Activated CD4-positive, alpha-beta memory T cell treated with anti-CD3 and anti-CD28 coated beads for 36 hours (primary cell): Measurements from ENCODE around the gene SOX15. TPM values are rescaled to one million over a fixed set of nuclear protein-coding genes. Genes with fewer than 3 reads are reported as not detected.

ENCODE experiments used
- CTCF ChIA-PET: fragments of 350-600 bp; sonication (Branson Sonifier 250); formaldehyde crosslinking; loops from one replicate; lab custom pipeline; 2021; ENCODE audit warnings: antibody characterized with exemption, inconsistent platforms; lab: Charles Lee
- POLR2A ChIA-PET: fragments of 350-600 bp; sonication (Branson Sonifier 250); formaldehyde crosslinking; loops from one replicate; lab custom pipeline; 2021; ENCODE audit warnings: antibody characterized with exemption; lab: Charles Lee
- DNase-seq: peaks from one replicate; pipeline ENCODE4 v3.0.0-alpha.2; 2020
- H3K27ac Mint-ChIP-seq: one replicate; pipeline ENCODE4 v1.8.0; 2021; ENCODE audit warnings: mixed read lengths
- H3K27me3 Mint-ChIP-seq: one replicate; pipeline ENCODE4 v1.8.0; 2021; ENCODE audit warnings: mixed read lengths
- H3K36me3 Mint-ChIP-seq: one replicate; pipeline ENCODE4 v1.8.0; 2021; ENCODE audit warnings: mixed read lengths
- H3K4me1 Mint-ChIP-seq: one replicate; pipeline ENCODE4 v1.8.0; 2021; ENCODE audit warnings: low read depth, mixed read lengths
- H3K4me3 Mint-ChIP-seq: one replicate; pipeline ENCODE4 v1.8.0; 2021; ENCODE audit warnings: mild to moderate bottlenecking, mixed read lengths
- H3K9me3 Mint-ChIP-seq: one replicate; pipeline ENCODE4 v1.8.0; 2021; ENCODE audit warnings: mixed read lengths
- intact Hi-C: fragments of 100-400 bp; cut with micrococcal nuclease; formaldehyde crosslinking; loops from one replicate; pipeline ENCODE4 v1.15.1; 2023
- total RNA-seq, 2 experiments: library from RNA; stranded (reverse); gene quantifications; one replicate each; pipeline ENCODE4 v1.2.3, GENCODE V29; 2021

Gene SOX15
- total RNA-seq, 2 experiments from 2014 or later = 0.29 TPM; not detected in 1

DNA sequence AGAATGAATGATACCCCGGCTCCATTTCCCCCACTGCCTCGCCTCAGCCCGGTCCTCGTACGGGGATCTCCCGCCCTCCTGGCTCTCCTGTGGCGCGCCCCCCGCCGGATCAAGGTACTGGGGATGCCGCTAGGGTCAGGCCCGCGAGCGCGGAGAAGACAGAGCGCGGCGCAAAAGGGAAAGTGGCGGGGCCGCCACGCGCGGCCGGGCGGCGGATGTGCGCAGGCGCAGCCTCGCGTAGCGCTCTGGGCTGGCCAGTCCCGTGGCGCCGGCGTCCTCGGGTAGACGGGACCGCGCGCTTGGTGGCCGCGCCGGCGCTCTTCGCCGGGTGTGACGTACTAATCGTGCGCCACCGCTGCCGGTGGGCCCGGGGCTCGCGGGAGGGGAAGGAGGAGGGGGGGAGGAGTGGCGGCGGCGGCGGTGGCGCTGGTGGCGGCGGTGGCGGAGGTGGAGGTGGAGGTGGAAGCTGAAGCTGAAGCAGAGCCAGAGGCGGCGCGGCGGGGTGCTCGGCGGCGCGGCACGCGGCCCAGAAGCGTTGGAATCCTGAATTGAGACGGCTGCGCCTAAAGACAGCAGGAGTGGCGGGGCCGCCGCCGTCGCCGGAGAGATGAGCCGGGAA, 28.2 kb downstream of the SOX15 start, which contains the start of gene SENP3:
Gene SENP3, plus strand, starts transcription at position 331 of the 619 bp plus-strand sequence. CDS start 1,158 bp downstream, outside the sequence.
- POLR2A ChIA-PET = interaction anchor here (0.8 to 4.5 kb wide), 12 partner anchors 9 to 232 kb away, joined by 3 to 28 read pairs (median 6); partner anchors contain the start of genes CD68, MPDU1, NEURL4 and POLR2A
- Mint-ChIP-seq H3K36me3 (peaks cover 23% of the 10 kb centered on the region), H3K27ac (peak within 1 kb of the TSS; percentile 91), H3K4me3 (peak within 1 kb of the TSS; percentile 95), H3K9me3 (no peaks in the 10 kb centered on the region), H3K4me1 (peaks cover 32% of the 10 kb centered on the region), H3K27me3 (no peaks in the 10 kb centered on the region)
- intact Hi-C loops = loop anchor here (1.0 to 2.0 kb wide), 8 partner anchors 9 to 205 kb away; partner anchors contain the start of genes POLR2A and TMEM102
- peak; percentile 94 for DNase-seq
- CTCF ChIA-PET = interaction anchor here (0.8 to 4.4 kb wide), 33 partner anchors 9 to 340 kb away, joined by 3 to 148 read pairs (median 8); partner anchors contain the start of genes CD68, FXR2, MPDU1 and NEURL4

DNA sequence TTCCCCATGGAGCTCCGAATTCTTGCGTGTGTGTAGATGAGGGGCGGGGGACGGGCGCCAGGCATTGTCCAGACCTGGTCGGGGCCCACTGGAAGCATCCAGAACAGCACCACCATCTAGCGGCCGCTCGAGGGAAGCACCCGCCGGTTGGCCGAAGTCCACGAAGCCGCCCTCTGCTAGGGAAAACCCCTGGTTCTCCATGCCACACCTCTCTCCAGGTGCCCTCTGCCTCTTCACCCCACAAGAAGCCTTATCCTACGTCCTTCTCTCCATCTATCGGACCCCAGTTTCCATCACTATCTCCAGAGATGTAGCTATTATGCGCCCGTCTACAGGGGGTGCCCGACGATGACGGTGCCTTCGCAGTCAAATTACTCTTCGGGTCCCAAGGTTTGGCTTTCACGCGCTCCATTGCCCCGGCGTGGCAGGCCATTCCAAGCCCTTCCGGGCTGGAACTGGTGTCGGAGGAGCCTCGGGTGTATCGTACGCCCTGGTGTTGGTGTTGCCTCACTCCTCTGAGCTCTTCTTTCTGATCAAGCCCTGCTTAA, 28.8 kb downstream of the SOX15 start:
- DNase-seq = peak; percentile 92
- intact Hi-C loops = loop anchor here (1.0 to 2.0 kb wide), 8 partner anchors 9 to 204 kb away; partner anchors contain the start of genes POLR2A and TMEM102
- Mint-ChIP-seq H3K4me1 (peaks cover 32% of the 10 kb centered on the region), H3K4me3 (peak overlapping the region; percentile 91), H3K9me3 (no peaks in the 10 kb centered on the region), H3K27ac (peak overlapping the region; percentile 91), H3K36me3 (peaks cover 23% of the 10 kb centered on the region), H3K27me3 (no peaks in the 10 kb centered on the region)
- CTCF ChIA-PET = interaction anchor here (0.6 to 4.4 kb wide), 53 partner anchors 9 to 340 kb away, joined by 3 to 148 read pairs (median 5); partner anchors contain the start of genes ACAP1, CD68, FXR2 and MPDU1
- POLR2A ChIA-PET = interaction anchor here (0.6 to 4.5 kb wide), 15 partner anchors 9 to 231 kb away, joined by 3 to 28 read pairs (median 4); partner anchors contain the start of genes CD68, MPDU1, NEURL4 and POLR2A

DNA sequence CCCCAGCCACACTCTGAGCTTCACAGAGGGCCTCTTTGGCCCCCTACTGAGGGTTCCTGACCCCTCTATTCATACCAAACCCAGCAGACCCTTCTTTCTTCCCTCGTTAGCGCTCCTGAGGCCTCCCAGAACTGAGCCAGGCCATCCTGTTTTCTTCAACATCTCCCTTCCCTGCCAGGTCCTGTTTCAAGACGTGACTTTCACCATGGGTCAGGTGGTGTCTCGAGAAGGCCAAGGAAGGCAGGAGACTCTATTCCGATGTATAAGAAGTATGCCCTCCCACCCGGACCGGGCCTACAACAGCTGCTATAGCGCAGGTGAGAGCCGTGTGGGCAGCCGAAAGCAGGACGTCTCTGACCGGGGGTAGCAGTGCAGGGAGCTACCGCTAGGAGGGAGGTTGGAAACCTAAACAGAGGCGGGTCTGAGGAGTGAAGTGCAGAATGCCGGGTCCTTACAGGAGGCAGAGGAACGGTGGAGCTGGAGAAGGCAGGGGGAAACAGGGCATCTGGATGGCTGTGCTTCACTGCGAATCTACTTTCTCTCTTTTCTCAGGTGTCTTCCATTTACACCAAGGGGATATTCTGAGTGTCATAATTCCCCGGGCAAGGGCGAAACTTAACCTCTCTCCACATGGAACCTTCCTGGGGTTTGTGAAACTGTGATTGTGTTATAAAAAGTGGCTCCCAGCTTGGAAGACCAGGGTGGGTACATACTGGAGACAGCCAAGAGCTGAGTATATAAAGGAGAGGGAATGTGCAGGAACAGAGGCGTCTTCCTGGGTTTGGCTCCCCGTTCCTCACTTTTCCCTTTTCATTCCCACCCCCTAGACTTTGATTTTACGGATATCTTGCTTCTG, 29.5 kb downstream of the SOX15 start:
- Mint-ChIP-seq H3K36me3 (peaks cover 19% of the 10 kb centered on the region), H3K9me3 (no peaks in the 10 kb centered on the region), H3K4me3 (peak overlapping the region; percentile 91), H3K27me3 (no peaks in the 10 kb centered on the region), H3K27ac (peak overlapping the region; percentile 91), H3K4me1 (peaks cover 34% of the 10 kb centered on the region)
- DNase-seq = peak; percentile 75
- POLR2A ChIA-PET = interaction anchor here (0.6 to 4.5 kb wide), 16 partner anchors 8 to 231 kb away, joined by 3 to 28 read pairs (median 4); partner anchors contain the start of genes CD68, MPDU1, NEURL4 and POLR2A
- intact Hi-C loops = loop anchor here (1.0 to 2.0 kb wide), 8 partner anchors 8 to 204 kb away; partner anchors contain the start of genes POLR2A and TMEM102
- CTCF ChIA-PET = interaction anchor here (0.6 to 4.4 kb wide), 54 partner anchors 8 to 339 kb away, joined by 3 to 148 read pairs (median 5); partner anchors contain the start of genes ACAP1, CD68, FXR2 and MPDU1

DNA sequence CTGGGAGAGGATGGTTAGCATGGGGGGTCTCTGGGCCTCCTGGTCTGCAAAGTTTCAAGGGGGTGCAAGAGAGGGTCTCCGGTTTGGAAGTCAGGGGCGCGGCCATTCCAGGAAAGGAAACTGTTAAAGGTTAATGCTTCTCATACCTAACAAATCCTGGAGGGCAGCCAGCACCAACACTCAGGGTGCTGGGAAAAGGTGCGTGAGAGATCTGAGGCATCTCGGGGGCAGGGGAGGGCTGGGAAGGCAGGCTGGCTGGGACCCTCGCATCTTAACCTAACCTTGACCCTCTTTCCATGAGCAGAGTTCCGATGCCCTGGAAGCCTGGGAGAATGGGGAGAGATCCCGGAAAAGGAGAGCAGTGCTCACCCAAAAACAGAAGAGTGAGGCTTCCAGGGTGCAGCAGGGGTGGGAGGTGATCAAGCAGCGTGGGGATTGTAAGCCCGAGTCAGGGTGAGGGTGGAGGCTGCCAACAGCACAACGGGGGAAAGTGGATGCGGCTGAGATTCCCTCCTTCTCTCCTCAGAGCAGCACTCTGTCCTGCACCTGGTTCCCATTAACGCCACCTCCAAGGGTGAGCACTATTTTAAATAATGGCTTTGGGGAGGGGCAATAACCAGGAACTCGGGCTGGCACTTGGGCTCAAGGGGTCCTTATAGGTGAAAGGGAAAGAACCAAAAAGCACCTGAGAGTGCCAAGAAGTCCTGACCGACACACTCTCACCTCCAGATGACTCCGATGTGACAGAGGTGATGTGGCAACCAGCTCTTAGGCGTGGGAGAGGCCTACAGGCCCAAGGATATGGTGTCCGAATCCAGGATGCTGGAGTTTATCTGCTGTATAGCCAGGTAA, 30.3 kb downstream of the SOX15 start:
- Mint-ChIP-seq H3K27ac (peak overlapping the region; percentile 36), H3K4me3 (no peak overlapping the region), H3K36me3 (peaks cover 12% of the 10 kb centered on the region), H3K27me3 (no peaks in the 10 kb centered on the region), H3K9me3 (no peaks in the 10 kb centered on the region), H3K4me1 (peaks cover 37% of the 10 kb centered on the region)
- ChIA-PET CTCF (interaction anchor here (0.6 to 4.4 kb wide), 42 partner anchors 7 to 320 kb away, joined by 3 to 148 read pairs (median 6); partner anchors contain the start of genes ACAP1, CD68, FXR2 and MPDU1), POLR2A (interaction anchor here (1.1 to 4.5 kb wide), 6 partner anchors 10 to 80 kb away, joined by 4 to 28 read pairs (median 6); partner anchors contain the start of genes MPDU1 and ZBTB4)
- intact Hi-C loops = loop anchor here (2.0 kb wide), 1 partner anchor 203 kb away; no protein-coding TSS in a partner anchor
- DNase-seq = no peak

DNA sequence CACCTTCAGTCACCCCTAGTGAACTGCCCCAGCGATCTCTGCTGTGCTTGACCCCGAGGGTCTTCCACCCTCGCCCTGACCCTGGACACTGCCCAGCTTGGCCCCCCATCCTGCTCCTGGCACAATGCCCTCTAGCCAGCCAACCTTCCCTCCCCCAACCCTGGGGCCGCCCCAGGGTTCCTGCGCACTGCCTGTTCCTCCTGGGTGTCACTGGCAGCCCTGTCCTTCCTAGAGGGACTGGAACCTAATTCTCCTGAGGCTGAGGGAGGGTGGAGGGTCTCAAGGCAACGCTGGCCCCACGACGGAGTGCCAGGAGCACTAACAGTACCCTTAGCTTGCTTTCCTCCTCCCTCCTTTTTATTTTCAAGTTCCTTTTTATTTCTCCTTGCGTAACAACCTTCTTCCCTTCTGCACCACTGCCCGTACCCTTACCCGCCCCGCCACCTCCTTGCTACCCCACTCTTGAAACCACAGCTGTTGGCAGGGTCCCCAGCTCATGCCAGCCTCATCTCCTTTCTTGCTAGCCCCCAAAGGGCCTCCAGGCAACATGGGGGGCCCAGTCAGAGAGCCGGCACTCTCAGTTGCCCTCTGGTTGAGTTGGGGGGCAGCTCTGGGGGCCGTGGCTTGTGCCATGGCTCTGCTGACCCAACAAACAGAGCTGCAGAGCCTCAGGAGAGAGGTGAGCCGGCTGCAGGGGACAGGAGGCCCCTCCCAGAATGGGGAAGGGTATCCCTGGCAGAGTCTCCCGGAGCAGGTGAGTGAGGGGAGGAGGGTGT, 31.2 kb downstream of the SOX15 start, which contains the start of gene TNFSF13:
Gene TNFSF13, plus strand, starts transcription at position 207 of the 776 bp plus-strand sequence. Its CDS starts 290 bp downstream, at position 497.
- ChIA-PET CTCF (interaction anchor here (0.7 to 4.4 kb wide), 7 partner anchors 10 to 280 kb away, joined by 3 to 99 read pairs (median 12); partner anchors contain the start of genes MPDU1, SOX15 and TNFSF12), POLR2A (no interaction called here)
- Mint-ChIP-seq H3K9me3 (no peaks in the 10 kb centered on the region), H3K27me3 (no peaks in the 10 kb centered on the region), H3K36me3 (peaks cover 7% of the 10 kb centered on the region), H3K4me3 (no peak within 1 kb of the TSS), H3K27ac (no peak within 1 kb of the TSS), H3K4me1 (peaks cover 33% of the 10 kb centered on the region)
- intact Hi-C loops = no loop called here
- no peak for DNase-seq

DNA sequence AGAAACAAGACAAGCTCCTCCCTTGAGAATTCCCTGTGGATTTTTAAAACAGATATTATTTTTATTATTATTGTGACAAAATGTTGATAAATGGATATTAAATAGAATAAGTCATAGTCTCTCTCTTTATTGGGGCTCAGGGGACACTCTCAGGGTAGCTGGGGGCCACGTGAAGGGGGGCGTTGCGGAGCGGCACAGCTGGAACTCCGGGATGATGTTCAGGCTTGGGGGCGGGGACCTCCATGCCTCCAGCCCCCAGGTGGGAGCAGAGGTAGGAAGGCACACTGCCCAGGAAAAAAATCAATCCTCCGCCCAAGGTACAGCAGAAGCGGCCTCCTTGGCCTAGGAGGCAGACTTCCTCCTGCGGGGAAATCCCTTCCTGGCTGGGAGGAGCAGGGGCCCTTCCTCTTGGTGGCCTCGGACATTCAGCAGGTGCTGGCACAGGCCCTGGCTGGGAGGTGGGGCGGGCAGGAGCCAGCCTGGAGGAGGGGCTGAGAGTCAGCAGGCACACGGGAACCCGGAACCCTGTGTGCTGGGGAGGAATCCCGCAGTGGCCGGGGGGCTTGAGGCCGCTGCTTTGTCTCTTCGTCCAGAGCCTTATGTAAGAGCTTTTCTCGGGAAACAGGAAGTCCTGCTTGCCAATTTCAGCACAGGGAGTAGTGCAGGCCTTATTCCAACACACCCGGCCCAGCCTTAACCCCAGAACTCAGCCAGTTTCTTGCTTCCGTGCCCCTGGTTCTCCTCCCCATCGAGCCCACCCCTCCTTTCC, 31.9 kb downstream of the SOX15 start:
- DNase-seq = no peak
- no peak overlapping the region for H3K27ac Mint-ChIP-seq
- ChIA-PET CTCF (interaction anchor here (0.7 to 4.4 kb wide), 6 partner anchors 34 to 202 kb away, joined by 3 to 99 read pairs (median 7); no protein-coding TSS in a partner anchor), POLR2A (interaction anchor here (0.6 to 1.3 kb wide), 2 partner anchors 16 to 187 kb away, joined by 3 read pairs; no protein-coding TSS in a partner anchor)
- intact Hi-C loops = no loop called here
- peaks cover 7% of the 10 kb centered on the region for H3K36me3 Mint-ChIP-seq
- H3K27me3 Mint-ChIP-seq = no peaks in the 10 kb centered on the region
- no peaks in the 10 kb centered on the region for H3K9me3 Mint-ChIP-seq
- no peak overlapping the region for H3K4me3 Mint-ChIP-seq
- H3K4me1 Mint-ChIP-seq = peaks cover 39% of the 10 kb centered on the region

DNA sequence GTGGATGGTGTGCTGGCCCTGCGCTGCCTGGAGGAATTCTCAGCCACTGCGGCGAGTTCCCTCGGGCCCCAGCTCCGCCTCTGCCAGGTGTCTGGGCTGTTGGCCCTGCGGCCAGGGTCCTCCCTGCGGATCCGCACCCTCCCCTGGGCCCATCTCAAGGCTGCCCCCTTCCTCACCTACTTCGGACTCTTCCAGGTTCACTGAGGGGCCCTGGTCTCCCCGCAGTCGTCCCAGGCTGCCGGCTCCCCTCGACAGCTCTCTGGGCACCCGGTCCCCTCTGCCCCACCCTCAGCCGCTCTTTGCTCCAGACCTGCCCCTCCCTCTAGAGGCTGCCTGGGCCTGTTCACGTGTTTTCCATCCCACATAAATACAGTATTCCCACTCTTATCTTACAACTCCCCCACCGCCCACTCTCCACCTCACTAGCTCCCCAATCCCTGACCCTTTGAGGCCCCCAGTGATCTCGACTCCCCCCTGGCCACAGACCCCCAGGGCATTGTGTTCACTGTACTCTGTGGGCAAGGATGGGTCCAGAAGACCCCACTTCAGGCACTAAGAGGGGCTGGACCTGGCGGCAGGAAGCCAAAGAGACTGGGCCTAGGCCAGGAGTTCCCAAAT, 32.6 kb downstream of the SOX15 start:
- Mint-ChIP-seq H3K9me3 (no peaks in the 10 kb centered on the region), H3K36me3 (peaks cover 3% of the 10 kb centered on the region), H3K27ac (no peak overlapping the region), H3K27me3 (no peaks in the 10 kb centered on the region), H3K4me1 (peaks cover 39% of the 10 kb centered on the region), H3K4me3 (no peak overlapping the region)
- DNase-seq = no peak
- POLR2A ChIA-PET = interaction anchor here (0.6 to 1.3 kb wide), 2 partner anchors 17 to 186 kb away, joined by 3 read pairs; no protein-coding TSS in a partner anchor
- intact Hi-C loops = no loop called here
- CTCF ChIA-PET = interaction anchor here (1.4 to 2.7 kb wide), 3 partner anchors 34 to 121 kb away, joined by 3 to 12 read pairs (median 11); no protein-coding TSS in a partner anchor

DNA sequence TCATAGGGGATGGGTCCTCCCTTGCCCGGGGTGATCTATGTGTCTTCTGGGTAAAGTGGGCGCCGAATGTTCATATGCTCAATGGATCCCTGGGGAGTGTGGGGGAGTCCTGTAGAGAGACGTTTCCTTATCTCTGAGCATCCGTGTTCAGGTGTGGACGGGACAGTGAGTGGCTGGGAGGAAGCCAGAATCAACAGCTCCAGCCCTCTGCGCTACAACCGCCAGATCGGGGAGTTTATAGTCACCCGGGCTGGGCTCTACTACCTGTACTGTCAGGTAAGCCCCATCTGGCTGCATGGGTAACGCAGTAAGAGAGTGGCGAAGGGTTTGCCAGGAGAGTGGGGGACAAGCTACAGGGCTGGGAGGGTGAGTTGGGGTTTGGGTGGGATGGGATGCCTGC, 33.3 kb downstream of the SOX15 start:
- POLR2A ChIA-PET = no interaction called here
- Mint-ChIP-seq H3K4me1 (peaks cover 43% of the 10 kb centered on the region), H3K27ac (no peak overlapping the region), H3K4me3 (no peak overlapping the region), H3K9me3 (no peaks in the 10 kb centered on the region), H3K36me3 (peaks cover 3% of the 10 kb centered on the region), H3K27me3 (no peaks in the 10 kb centered on the region)
- no peak for DNase-seq
- intact Hi-C loops = no loop called here
- CTCF ChIA-PET = interaction anchor here (0.6 to 2.7 kb wide), 2 partner anchors 33 to 34 kb away, joined by 3 to 11 read pairs; no protein-coding TSS in a partner anchor
